Activated CD8-positive, alpha-beta memory T cell treated with anti-CD3 and anti-CD28 coated beads for 48 hours (primary cell): ENCODE data around the gene PEX6.
A peak's percentile ranks its signal among the peaks of the same experiment; 100 is the strongest.
"Not testable (repeated sequence)": the region's sequence is repeated elsewhere in the genome, so short reads cannot be mapped to it uniquely, and the experiment has no call there.

Experiments used
- DNase-seq, 3 experiments: peaks; one replicate each; pipeline ENCODE4 v3.0.0-alpha.2; 2020; ENCODE audit warnings: low read depth in 2 of 3, low spot score in 2 of 3

Gene PEX6

GRCh38 chr6:42978839-42979522 is at the start of gene PEX6:
Gene PEX6 (minus strand): TSS chr6:42979181. CDS start chr6:42979150, 31 bp downstream.
- peak; percentile 81 to 85 (median 81) for DNase-seq

- no peak for DNase-seq
These were observed 47.4 kb upstream of the PEX6 start for GRCh38 chr6:43026365-43026764.

- no peak for DNase-seq
These were observed 45.5 kb upstream of the PEX6 start for GRCh38 chr6:43024436-43024835.

GRCh38 chr6:43021270-43022047 is 42.5 kb upstream of the PEX6 start, which contains the start of gene RRP36:
Gene RRP36 (plus strand): TSS chr6:43021623. CDS start chr6:43021655, 32 bp downstream.
- peak; percentile 44 to 49 (median 49) for DNase-seq

- no peak for DNase-seq
These were observed 41.9 kb upstream of the PEX6 start for GRCh38 chr6:43020847-43021246.

- DNase-seq: no peak
These were observed 41.2 kb upstream of the PEX6 start for GRCh38 chr6:43020052-43020705.

GRCh38 chr6:43019152-43019551 is 40.2 kb upstream of the PEX6 start:
- DNase-seq: no peak

- DNase-seq: no peak
These were observed 38.0 kb upstream of the PEX6 start for GRCh38 chr6:43016943-43017334.

- DNase-seq: no peak
These were observed 37.4 kb upstream of the PEX6 start for GRCh38 chr6:43016176-43016942.

- DNase-seq: no peak
These were observed 35.5 kb upstream of the PEX6 start for GRCh38 chr6:43014434-43014909.

GRCh38 chr6:43013843-43014433 is 35.0 kb upstream of the PEX6 start, which contains the start of the genes KLHDC3 and MEA1:
Gene KLHDC3 (plus strand): TSS chr6:43014249. CDS start chr6:43017193, 2,944 bp downstream.
Gene MEA1 (minus strand): TSS chr6:43013946. CDS start chr6:43013813, 133 bp downstream.
- DNase-seq: peak; percentile 92 to 98 (median 93)

- DNase-seq: peak in 1 of 3 experiments; percentile 16
These were observed 34.3 kb upstream of the PEX6 start for GRCh38 chr6:43013097-43013842.

GRCh38 chr6:43012364-43012763 is 33.4 kb upstream of the PEX6 start:
- no peak for DNase-seq

- DNase-seq: no peak
These were observed 32.2 kb upstream of the PEX6 start for GRCh38 chr6:43011207-43011606.

- no peak for DNase-seq
These were observed 30.1 kb upstream of the PEX6 start for GRCh38 chr6:43009124-43009523.

- DNase-seq: no peak
These were observed 28.1 kb upstream of the PEX6 start for GRCh38 chr6:43007126-43007525.

- DNase-seq: no peak
These were observed 27.3 kb upstream of the PEX6 start for GRCh38 chr6:43006251-43006650.

- no peak for DNase-seq
These were observed 26.9 kb upstream of the PEX6 start for GRCh38 chr6:43005844-43006243.

- DNase-seq: no peak
These were observed 22.9 kb upstream of the PEX6 start for GRCh38 chr6:43001843-43002242.

- not testable (repeated sequence) for DNase-seq
These were observed 19.2 kb upstream of the PEX6 start for GRCh38 chr6:42998205-42998604.
